DMS79 (cell line): Measurements from ENCODE around the gene CFDP1.

Experiments
- DNase-seq: peaks from one replicate; lab custom pipeline; 2025; lab: John Stamatoyannopoulos, UW

CFDP1 gene

GRCh38 chr16:75250089-75250808 is 183.1 kb downstream of the CFDP1 start:
- DNase-seq = no peak

- no peak for DNase-seq
These were observed 183.9 kb downstream of the CFDP1 start for GRCh38 chr16:75249441-75249840.

- DNase-seq = no peak
These were observed 184.5 kb downstream of the CFDP1 start for GRCh38 chr16:75248536-75249380.

- DNase-seq = no peak
These were observed 185.2 kb downstream of the CFDP1 start for GRCh38 chr16:75248142-75248535.

- no peak for DNase-seq
These were observed 186.1 kb downstream of the CFDP1 start for GRCh38 chr16:75247249-75247648.

GRCh38 chr16:75246504-75247205 is 186.6 kb downstream of the CFDP1 start:
- DNase-seq = no peak

- DNase-seq = no peak
These were observed 188.2 kb downstream of the CFDP1 start for GRCh38 chr16:75244844-75245758.

- no peak for DNase-seq
These were observed 189.0 kb downstream of the CFDP1 start for GRCh38 chr16:75244225-75244809.
